GM19324 (cell line): ENCODE data around the gene MED29.
A peak's percentile ranks its signal among the peaks of the same experiment; 100 is the strongest.

Source experiments
- ATAC-seq: cut with Tn5 transposase; IDR thresholded peaks from one replicate; pipeline ENCODE4 v1.9.1; 2021; ENCODE audit warnings: mild to moderate bottlenecking, moderate library complexity; ENCODE audit not compliant: unreplicated experiment, low FRiP score

The MED29 gene

DNA sequence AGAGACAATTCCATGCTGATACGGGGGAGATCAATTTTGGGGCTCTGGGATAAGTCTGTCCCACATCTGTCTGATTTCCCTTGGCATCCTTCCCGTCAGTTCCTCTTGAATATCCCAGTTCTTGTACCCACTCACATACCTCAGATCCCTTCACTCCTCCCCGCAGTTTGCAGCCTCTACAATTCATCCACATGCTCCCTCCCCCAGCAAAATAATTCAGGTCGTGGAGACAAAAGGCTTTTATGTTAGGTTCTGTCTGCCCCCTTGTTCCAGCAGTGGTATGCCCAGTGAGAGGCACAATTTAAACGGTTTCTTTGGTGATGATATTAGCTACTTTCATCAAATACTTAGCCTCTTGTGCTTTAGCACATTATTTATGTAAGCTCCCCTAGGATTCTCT lies 35.0 kb downstream of the MED29 start:
- ATAC-seq, result no peak

DNA sequence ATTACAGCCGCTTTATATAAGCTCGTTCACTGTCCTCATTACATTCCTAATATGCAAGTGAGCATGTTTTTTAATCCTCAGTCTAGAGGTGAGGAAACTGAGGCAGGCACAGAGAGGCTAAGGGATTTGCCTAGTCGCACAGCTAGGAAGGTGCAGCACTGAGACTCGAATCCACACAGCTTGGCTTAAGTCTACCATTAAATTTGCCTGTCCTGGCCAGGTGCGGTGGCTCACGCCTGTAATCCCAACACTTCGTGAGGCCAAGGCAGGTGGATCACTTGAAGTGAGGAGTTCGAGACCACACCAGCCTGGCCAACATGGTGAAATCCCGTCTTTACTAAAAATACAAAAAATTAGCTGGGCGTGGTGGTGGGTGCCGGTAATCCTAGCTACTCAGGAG lies 36.5 kb downstream of the MED29 start:
- ATAC-seq, result no peak

DNA sequence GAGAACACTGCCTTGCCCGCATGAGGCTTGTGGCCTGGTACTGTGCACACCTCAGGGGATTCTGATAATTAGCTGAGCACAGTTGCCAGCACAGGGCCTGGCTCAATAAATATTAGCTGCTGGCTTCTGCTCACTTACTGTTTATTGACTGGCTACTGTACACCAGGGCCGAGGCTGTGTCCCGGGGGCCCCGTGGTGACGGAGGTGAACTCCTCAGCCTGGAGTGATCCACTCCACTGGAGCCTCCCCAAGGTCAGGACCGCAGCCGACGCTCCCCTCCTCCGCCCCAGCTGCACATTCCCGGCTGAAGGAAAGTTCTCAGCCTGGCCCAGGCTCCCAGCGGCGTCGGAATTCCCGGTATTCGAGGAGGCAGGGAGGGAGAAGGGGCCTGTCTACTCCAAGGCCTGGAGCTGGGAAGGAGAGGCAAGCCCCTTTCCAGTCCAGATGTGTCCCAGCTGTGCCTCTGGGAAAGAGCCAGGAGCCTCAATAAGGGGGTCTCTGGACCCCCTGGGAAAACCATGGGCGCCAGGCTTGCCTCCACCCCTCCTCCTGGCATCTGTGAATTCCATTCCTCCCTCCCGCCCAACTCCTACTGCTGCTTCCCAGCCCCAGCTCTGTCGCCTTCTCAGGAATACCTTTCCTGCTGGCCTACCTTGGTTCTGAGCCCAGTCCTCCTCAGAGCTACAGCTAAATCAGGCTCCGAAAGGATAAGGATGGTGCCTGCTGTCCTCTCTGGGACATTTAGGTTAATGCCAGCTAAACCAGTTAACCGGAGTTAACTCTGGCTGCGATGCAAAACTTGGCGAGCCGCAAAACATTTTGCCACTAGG lies 37.3 kb downstream of the MED29 start:
- no peak for ATAC-seq

DNA sequence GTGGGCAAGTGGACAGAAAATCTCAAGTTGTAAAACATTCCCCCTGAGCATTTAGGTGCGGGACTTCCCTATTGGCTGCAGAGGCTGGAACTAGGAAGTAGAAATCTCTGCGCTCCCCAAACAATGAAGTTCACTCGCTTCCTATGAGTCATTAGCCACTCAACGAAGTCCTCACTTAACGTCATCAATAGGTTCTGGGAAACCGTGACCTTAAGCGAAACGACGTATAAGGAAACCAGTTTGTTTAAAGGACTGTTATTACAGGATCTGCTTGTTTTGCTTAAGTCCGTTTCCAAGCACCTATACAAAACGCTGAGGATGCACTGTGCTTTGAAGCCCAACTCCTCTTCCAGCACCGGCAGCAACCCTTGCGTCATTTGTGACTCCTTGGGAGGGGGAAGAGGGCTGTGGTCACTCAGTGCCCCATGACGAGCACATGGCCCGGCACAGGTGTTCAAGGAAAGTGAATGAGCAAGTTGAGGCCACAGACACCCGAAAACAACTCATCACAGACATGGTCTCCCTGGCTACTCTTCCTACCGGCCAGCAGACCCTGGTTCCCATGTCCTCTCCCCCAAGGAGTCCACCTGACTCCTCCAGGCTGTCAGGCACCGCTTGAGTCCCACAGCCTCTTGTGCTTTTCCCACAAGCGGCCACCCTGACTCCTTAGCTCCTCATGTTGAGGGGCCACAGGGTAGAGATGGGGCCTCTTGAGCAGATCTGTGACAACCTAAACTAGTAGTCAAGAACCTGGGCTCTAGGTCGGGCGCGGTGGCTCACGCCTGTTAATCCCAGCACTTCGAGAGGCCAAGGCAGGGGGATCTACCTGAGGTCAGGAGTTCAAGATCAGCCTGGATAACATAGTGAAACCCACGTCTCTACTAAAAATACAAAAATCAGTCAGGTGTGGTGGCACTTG lies 39.8 kb downstream of the MED29 start:
- no peak for ATAC-seq

DNA sequence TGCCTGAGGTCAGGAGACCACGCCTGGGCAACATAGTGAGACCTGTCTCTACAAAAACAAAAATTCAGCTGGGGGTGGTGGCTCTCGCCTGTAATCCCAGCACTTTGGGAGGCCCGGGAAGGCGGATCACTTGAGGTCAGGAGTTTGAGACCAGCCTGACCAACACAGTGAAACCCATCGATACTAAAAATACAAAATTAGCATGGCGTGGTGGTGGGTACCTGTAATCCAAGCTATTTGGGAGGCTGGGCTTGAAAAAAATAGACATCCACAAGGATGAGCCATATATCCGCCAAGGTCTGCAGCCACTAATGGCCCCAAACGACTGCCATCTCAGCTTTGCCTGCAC lies 41.5 kb downstream of the MED29 start:
- ATAC-seq, result no peak

DNA sequence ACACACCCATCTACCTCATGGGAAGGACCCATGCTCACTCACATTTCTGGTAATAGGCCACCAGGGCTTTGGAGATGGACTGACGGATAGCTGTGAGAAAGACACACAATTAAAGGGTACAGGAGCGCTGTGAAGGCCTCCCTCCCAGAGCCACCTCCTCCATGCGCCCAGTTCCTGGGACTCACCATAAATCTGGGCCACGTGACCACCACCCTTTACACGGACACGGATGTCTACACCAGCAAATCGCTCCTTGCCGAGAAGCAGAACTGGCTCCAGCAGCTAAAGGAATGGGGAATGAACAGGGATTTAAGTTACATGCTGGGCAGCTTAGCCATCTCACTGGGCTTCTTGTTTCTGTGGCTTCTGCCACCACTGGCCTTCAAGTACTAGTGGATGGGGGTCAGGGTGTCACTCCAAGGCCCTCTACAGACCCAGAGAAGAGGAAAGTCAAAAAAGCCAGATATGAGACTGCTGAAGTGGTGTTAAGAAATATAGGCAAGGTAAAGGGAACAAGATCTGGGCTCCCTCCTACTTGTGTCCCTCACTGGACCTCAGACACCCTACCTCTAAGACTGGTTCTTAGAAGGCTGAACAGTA lies 42.4 kb downstream of the MED29 start:
- ATAC-seq, result no peak

DNA sequence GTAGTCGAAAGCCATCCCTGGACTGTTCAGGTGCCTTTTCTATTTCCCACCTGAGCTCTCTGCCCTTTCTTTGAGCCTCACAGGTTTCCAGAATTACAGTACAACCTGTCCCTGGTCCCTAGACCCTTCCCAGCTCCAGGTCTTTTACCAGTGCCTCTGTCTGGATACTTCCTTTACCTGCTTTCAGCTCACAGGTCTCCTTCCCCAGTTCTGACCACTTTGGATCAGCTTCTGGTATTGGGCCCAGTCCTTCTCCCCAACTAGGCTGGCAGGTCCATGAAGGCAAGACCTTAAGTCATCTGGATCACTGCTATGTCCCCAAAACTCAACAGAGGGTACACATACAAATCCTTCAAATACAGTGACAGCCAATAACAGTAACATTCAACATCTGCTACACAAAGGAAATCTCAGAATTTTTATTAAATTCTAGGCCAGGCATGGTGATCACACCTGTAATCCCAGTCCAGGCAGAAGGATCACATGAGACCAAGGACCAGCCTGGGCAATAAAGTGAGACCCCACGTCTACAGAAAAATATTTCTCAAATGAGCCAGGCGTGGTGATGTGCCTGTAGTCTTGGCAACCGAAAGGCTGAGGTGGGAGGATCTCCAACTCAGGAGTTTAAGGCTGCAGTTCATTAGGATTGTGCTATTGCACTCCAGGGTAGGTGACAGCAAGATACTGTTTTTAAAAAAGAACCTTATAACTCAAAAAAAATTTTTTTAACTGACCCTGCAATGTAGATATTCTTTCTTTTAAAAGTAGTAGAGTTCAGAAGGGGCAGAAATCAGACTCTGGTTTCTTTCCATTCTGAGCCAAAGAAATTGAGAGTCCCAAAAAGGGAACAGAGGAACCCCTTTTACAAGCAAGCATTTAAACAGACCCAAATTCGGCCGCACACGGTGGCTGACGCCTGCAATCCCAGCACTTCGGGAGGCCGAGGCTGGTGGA lies 43.2 kb downstream of the MED29 start:
- ATAC-seq, result no peak

DNA sequence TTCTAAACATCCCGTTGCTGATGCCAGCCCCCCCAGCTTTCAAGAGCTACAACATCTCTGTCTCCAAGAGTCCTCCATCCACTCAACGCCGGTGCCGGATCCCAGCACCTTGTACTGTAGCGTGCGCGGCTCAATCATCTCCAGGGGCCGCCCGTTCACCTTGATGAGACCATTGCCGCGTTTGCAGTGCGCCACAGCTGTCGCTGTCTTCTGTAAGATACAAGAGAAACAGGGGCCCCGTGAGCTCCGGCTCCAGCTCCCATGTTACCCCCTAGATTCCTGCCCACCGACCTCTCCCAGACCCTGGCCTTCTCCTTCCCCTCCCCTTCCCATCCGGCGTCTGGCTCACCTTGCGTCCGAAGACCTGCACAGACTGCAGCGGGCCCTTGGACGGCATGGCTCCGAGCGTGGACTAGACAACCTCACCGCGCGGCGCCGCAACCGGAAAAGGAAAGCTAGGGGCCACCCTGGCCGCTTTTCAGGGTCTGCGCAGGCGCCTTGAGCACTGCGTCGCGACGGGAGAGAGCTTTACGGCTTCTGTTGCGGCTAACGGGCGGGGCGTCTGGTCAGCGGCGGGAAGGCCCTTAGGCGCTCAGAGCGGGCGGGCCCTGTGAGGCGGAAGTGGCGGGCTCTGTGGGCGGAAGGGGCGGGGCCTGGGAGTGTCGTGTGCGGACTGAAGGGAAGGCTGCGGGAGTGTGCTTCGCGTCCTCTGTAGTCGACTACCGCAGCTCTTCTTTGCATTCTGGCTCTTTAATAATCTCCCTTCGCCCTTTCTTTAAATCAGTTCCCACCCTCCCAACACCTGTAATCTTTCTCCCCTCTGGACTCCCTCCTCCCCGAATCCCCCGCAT lies 44.5 kb downstream of the MED29 start, which contains the start of gene RPS16:
Gene RPS16 (minus strand): TSS at position 451 of the 851 bp plus-strand sequence. CDS start 54 bp downstream, at position 397.
- peak; percentile 93 for ATAC-seq

DNA sequence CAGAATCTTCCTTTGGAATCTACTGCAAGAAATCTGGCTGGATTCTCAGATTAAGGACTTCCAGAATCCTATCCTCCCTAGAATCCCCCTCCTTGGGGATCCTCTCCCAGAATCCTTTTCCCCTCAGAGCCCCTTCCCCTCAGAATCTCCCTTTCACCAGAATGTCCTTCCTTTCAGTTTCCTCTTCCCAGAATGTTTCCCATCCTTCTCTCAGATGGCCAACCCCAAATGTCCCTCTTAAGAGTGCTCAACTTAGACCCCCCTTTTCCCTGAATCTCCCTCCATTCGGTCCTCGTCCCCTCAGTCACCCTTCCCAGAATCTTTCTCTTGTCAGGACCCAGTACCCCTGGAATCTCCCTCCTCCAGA lies 45.2 kb downstream of the MED29 start:
- ATAC-seq, result no peak

DNA sequence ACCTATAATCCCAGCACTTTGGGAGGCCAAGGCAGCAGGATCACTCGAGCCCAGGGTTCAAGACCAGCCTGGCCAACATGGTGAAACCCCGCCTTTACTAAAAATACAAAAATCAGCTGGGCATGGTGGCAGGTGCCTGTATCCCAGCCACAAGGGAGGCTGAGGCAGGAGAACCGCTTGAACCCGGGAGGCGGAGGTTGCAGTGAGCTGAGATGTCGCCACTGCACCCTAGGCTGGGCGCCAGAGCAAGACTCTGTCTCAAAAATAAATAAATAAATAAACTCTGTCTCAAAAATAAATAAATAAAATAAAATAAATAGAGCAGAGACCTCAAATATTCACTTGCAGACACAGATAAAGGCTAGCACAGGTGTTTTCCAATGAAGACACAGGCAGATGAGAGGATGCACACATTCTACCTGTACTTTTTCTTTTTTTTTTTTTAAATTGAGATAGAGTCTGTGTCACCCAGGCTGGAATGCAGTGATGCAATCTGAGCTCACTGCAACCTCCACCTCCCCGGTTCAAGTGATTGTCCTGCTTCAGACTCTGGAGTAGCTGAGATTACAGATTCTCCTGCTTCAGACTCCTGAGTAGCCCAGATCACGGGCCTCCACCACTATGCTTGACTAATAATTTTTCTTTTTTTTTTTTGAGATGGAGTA lies 47.2 kb downstream of the MED29 start:
- ATAC-seq, result no peak

DNA sequence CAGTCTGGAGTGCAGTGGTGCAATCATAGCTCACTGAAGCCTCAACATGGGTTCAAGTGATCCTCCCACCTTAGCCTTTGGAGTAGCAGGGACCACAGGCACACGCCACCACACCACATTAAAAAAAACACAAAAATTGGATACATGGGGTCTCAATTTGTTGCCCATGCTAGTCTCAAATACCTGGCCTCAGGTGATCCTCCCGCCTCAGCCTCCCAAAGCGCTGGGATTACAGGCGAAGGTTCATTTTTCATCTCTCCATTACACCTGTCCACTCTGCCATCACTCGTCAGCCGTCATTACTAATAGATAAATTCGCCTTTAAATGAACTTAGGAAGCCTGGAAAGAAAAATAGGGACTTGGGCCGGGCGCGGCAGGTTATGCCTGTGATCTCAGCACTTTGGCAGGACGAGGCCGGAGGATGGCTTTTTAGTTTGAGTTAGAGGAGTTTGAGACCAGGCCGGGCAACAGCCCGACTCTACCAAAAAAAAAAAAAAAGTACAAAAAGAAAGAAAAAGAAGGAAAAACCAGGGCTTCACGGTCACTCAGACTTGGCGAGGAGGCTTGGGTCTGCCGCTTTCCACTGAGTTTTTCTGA lies 53.5 kb downstream of the MED29 start:
- ATAC-seq, result no peak

DNA sequence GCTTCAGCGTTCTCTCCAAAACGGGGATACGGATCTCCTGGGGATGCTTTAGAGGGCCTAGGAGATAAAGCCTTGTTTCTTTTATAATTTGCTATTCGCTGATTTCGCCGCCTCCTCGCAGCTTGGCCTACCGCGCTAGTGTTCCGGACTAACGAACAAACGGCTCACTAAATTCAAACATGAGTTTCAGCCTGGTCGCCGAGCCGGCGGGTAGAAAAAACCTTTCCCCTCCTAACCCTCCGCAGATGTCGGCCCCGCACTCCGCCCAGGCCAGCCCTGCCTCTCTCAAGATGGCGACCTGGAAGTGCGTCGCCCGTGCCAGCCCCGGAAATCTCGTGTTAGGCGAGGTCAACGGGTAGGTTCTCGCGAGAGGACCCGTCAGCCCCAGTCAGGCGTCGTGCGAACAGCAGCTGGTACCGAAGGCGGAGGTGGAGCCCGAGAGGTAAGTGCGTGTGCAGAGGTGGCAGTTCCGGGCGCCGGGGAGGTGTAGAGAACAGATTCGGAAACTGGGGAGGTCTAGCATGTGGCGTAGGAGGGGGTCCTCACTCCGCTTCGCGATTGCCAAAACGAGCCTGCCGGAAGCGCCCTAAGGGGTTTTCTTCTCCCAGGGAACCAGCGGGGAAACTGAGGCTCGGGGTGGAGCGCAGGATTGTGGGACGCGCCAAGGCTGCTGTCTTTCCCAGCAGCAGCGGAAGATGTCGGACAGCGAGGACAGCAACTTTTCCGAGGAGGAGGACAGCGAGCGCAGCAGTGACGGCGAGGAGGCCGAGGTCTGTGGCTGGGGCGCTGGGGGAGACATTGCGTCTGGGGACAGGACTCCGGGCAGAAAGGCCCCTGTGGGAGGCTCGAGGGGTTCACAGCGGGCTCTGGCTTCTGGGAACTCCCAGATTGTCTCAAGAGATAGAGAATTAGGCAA lies 54.3 kb downstream of the MED29 start, which contains the start of gene SUPT5H:
Gene SUPT5H (plus strand): TSS at position 387 of the 916 bp plus-strand sequence. CDS start 309 bp downstream, at position 696.
- peak; percentile 94 for ATAC-seq

DNA sequence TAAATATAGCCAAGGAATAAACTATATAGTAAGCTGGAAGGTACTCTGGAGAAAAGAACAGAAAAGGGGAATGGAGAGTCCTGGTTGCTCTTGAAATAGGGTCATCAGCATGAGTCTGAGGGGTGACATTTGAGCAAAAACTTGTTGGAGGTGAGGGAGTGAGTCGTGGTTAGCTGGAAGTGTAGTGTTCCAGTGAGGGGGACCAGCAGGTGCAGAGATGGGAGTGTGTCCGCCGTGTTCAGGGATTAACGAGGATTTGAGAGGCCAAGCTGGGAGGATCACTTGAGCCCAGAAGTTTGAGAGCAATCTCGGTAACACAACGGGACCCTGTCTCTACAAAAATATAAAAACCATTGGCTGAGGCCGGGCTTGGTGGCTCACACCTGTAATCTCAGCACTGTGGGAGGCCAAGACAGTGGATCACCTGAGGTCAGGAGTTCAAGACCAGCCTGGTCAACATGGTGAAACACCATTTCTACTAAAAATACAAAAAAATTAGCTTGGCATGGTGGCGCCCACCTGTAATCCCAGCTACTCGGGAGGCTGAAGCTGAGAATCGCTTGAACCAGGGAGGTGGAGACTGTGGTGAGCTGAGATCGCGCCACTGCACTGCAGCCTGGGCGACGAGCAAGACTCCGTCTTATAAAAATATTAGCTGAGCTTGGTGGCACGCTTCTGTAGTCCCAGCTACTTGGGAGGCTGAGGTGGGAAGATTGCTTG lies 55.3 kb downstream of the MED29 start:
- no peak for ATAC-seq

DNA sequence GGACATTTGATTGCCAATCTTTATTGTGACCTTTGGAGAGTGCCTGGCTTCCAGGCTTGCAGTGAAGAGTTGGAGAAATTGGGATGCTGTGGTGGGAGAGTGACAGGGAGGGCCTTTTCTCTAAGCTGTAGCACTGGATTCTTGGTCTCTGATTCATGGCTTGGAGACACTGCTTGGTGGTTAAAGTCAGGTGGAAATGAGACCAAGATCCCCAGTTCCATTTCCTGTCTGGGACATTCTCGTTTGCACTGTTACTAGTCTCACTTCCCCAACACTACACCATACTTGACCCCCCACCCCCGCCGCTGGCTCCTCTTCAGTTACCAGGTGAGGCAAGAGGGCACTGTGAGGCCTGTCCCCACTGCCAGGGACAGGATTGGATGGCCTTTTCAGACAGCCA lies 57.1 kb downstream of the MED29 start:
- ATAC-seq, result no peak

DNA sequence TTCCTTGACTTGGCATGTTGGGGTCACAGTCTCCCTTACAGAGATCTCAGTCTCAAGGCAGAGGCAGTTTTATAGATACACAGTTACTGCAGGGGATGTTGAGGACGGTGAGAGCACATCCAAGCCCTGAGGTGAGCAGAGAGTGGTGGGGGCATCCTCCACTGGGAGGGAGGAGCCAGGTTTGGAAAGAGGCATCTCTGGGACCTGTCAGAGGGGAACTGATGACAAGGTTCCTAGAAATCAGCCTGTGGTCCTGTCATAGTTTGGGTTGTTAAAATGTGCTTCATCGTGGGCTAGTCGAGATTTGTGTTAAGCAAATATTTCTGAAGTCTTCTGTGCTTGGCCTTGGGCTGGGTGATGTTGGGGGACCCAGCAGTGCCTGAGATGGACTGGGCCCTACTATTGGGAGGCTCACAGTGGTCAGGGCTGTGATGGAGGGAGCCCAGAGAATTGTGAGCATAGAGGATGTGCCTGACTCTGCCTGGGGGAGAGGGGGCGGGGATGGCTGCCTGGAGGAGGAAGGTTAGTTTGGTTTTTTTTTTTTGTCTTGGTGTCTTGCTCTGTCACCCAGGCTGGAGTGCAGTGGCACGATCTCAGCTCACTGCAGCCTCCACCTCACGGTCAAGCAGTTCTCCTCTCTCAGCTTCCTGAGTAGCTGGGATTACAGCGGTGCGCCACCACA lies 58.1 kb downstream of the MED29 start:
- ATAC-seq, result no peak
